ENCODE results near the gene THEM4. TPM values are rescaled to one million over a fixed set of nuclear protein-coding genes. Genes with fewer than 3 reads are reported as not detected.
A peak's percentile ranks its signal among the peaks of the same experiment; 100 is the strongest.

The THEM4 gene
- total and polyA plus RNA-seq, 12 donors, result 20.2 to 36.4 (median 26.8) TPM

DNA sequence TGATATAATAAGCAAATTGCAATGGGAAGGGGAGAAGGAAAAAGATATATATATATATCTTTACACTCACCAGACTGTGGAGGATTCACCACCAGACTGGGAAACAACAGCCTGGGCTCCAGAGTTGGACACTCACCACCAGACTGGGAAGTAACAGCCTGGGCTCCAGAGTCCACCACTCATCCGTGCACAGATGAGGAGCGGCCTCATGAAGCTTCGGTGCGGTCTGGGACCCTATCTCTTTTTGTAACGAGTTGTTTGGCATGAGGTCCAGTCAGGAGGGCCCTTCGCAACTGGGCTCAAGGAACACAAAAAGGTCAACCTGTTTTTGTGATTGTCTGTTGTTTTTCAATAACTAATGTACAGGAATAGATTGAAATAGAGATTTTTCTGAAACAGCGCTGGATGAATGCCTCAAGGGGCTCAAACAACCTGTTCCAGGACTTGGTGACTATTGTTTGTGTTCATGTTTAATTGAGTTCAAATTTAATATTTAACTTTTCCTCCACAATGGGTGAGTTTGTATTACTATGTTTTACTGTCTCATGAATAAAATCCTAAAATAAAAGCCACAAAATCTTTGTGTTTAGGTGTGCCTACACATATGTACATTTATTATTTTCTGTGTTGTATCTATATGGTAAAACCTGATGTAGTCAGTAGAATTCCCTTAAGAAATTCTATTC is 44.2 kb upstream of the THEM4 start:
- Histone ChIP-seq H3K4me3 (no peak overlapping the region), H3K9me3 (replicated peaks in 1 of 3) (no peaks in the 10 kb centered on the region), H3K27ac (no peak overlapping the region), H3K27me3 (no peaks in the 10 kb centered on the region), H3K36me3 (replicated peaks in 1 of 2) (no peaks in the 10 kb centered on the region), H3K4me1 (replicated peaks in 1 of 2) (peaks cover 12% of the 10 kb centered on the region in 2 donors)
- no peak for TF ChIP-seq POLR2A (IDR thresholded peaks at IDR 0.05)
- TF ChIP-seq, protein P1, sequence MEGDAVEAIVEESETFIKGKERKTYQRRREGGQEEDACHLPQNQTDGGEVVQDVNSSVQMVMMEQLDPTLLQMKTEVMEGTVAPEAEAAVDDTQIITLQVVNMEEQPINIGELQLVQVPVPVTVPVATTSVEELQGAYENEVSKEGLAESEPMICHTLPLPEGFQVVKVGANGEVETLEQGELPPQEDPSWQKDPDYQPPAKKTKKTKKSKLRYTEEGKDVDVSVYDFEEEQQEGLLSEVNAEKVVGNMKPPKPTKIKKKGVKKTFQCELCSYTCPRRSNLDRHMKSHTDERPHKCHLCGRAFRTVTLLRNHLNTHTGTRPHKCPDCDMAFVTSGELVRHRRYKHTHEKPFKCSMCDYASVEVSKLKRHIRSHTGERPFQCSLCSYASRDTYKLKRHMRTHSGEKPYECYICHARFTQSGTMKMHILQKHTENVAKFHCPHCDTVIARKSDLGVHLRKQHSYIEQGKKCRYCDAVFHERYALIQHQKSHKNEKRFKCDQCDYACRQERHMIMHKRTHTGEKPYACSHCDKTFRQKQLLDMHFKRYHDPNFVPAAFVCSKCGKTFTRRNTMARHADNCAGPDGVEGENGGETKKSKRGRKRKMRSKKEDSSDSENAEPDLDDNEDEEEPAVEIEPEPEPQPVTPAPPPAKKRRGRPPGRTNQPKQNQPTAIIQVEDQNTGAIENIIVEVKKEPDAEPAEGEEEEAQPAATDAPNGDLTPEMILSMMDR (IDR thresholded peaks at IDR 0.05), result no peak
- intact Hi-C loops (cut with DNase I), result no loop called here
- DNase-seq, result no peak
- 90 to 93% (median 91%) methylated on average over 7 of the region's 7 CpGs for WGBS, 4 donors

DNA sequence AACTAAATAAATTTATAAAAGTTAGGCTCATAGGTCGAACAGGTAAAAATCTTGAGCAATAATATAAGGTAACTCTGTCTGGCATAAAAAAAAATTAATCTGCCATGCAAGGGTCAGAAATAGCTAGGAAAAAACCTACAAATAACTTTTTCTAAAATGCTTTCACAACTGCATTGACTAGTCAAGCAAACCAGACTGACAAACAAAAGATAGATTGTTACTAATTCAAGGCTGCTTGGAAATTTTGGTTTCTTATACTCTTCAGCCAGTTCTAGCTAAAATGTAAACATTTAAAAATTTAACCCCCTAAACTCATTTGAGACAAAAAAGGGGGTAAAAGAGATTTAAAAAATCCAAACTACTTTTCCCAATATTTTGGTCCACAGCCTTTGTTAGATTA is 43.5 kb upstream of the THEM4 start:
- Histone ChIP-seq H3K27ac (no peak overlapping the region), H3K4me3 (no peak overlapping the region), H3K9me3 (replicated peaks in 1 of 3) (no peaks in the 10 kb centered on the region), H3K36me3 (replicated peaks in 1 of 2) (no peaks in the 10 kb centered on the region), H3K4me1 (replicated peaks in 1 of 2) (peaks cover 17% of the 10 kb centered on the region in 2 donors), H3K27me3 (no peaks in the 10 kb centered on the region)
- TF ChIP-seq, protein P1 (IDR thresholded peaks at IDR 0.05), result no peak
- intact Hi-C loops (cut with DNase I), result no loop called here
- 70 to 87% (median 82%) methylated on average over 1 of the region's 1 CpG for WGBS, 4 donors
- no peak for DNase-seq

DNA sequence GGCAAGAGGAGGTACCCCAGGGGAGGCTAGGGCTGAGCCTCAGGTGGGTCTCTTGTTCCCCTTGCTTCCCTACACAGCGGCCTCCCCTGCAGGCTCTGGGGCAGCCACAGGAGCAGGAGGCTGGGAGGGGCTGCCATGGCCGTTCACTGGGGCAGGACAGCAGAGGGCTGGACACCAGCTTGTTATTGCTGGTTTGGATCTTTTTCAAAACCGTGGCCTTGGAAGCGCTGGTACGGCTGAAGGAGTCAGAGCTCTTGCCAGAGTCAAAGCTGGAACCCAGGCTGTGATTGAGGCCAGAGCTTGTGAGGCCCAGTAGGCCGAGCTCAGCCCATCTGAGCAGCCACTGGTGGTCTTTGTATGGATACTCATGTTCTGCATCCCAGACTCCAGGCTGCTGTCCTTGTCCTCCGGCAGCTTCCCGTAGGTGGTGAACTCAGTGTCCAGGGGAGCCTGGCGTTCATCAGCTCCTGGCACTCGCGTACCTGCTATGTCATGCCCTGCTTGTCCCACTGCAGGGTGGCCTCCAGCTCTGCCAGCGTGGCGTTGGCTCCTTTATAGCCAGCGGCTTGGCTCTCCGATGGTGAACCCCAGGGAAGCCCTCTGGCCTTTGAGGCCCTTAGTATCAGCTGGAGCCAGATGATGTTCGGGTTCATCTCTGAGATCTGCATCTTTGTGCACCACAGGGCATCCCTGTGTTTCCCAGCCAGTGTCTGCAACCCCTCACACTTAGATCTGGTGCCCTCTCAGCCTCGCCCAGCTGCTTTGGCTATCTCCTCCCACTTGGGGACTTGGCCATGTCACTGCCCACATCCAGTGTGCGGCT is 40.3 kb upstream of the THEM4 start:
- TF ChIP-seq, protein P1 (IDR thresholded peaks at IDR 0.05), result no peak
- no peak for TF ChIP-seq POLR2A (IDR thresholded peaks at IDR 0.05)
- DNase-seq, result peak in 6 of 7 donors; percentile 56 to 71 (median 68)
- H3K4me1 ChIP-seq (replicated peaks in 1 of 2), result peaks cover 26 to 36% of the 10 kb centered on the region in 2 donors
- H3K36me3 ChIP-seq (replicated peaks in 1 of 2), result no peaks in the 10 kb centered on the region
- H3K27ac ChIP-seq, result peak overlapping the region in 4 of 5 donors; percentile 36 to 71 (median 69)
- 59 to 70% (median 66%) methylated on average over 8 to 18 of the region's 18 CpGs for WGBS, 4 donors
- H3K27me3 ChIP-seq, result no peaks in the 10 kb centered on the region
- intact Hi-C loops (cut with DNase I), result no loop called here
- H3K4me3 ChIP-seq, result no peak overlapping the region
- no peaks in the 10 kb centered on the region for H3K9me3 ChIP-seq (replicated peaks in 1 of 3)

DNA sequence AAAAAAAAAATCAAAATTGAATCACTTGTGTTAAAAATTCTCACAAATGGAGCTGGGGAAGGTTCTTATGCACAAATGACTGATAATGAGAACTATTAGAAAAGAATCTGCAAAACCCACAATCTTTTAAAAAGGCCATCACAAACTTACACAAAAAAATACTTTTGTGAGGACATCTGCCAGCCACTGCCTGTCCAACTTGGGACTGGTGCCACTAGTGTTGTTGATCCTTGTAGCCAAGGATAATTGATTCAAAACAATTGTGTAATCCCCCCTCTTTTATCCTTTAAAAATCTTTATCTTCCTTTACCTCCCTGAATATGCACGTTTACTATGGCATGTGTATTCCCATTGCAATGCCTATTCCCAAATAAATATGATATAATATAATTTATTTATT is 39.2 kb upstream of the THEM4 start:
- Histone ChIP-seq H3K4me1 (replicated peaks in 1 of 2) (peaks cover 26 to 44% of the 10 kb centered on the region in 2 donors), H3K27ac (peak overlapping the region in 2 of 5 donors; percentile 69), H3K4me3 (no peak overlapping the region), H3K36me3 (replicated peaks in 1 of 2) (no peaks in the 10 kb centered on the region), H3K9me3 (replicated peaks in 1 of 3) (no peaks in the 10 kb centered on the region), H3K27me3 (no peaks in the 10 kb centered on the region)
- peak in 4 of 7 donors; percentile 39 to 64 (median 50) for DNase-seq
- 40 to 54% (median 43%) methylated on average over 1 of the region's 1 CpG for WGBS, 4 donors
- TF ChIP-seq, protein P1 (IDR thresholded peaks at IDR 0.05), result no peak
- TF ChIP-seq POLR2A (IDR thresholded peaks at IDR 0.05), result no peak
- intact Hi-C loops (cut with DNase I), result no loop called here
